ENCODE measurements around the gene ZNF554.

Gene ZNF554

GRCh38 chr19:2834294-2834871 is 14.7 kb downstream of the ZNF554 start:
- H2AFZ ChIP-seq (ENCODE audit: low read depth, low read length): no peak overlapping the region
- no peak overlapping the region for H3K4me3 ChIP-seq (ENCODE audit: low read length)
- no peak overlapping the region for H3K27ac ChIP-seq (ENCODE audit: low read length)
- no peaks in the 10 kb centered on the region for H3K27me3 ChIP-seq (ENCODE audit: low read depth, low read length)
- no peaks in the 10 kb centered on the region for H3K4me1 ChIP-seq (ENCODE audit: low read length)
- H3K9me3 ChIP-seq (ENCODE audit: insufficient read depth, low read length): peaks cover 39% of the 10 kb centered on the region
- H4K20me1 ChIP-seq (ENCODE audit: insufficient read depth, low read length): no peaks in the 10 kb centered on the region
- no peak overlapping the region for H3K4me2 ChIP-seq (ENCODE audit: low read length)
- H3K9ac ChIP-seq (ENCODE audit: low read length): no peak overlapping the region
- peaks cover 38% of the 10 kb centered on the region for H3K36me3 ChIP-seq (replicated peaks; ENCODE audit: low read depth, low read length)
- H3K79me2 ChIP-seq (ENCODE audit: low read length): no peaks in the 10 kb centered on the region
- TF ChIP-seq CTCF (IDR thresholded peaks at IDR 0.05; ENCODE audit: low read depth, low read length) (no peak), EZH2phosphoT487 (IDR thresholded peaks at IDR 0.05; ENCODE audit: low read depth) (no peak)

GRCh38 chr19:2837430-2837829 is 17.8 kb downstream of the ZNF554 start:
- TF ChIP-seq CTCF (IDR thresholded peaks at IDR 0.05; ENCODE audit: low read depth, low read length) (no peak), EZH2phosphoT487 (IDR thresholded peaks at IDR 0.05; ENCODE audit: low read depth) (no peak)
- Histone ChIP-seq H2AFZ (ENCODE audit: low read depth, low read length) (no peak overlapping the region), H3K4me2 (ENCODE audit: low read length) (no peak overlapping the region), H3K4me3 (ENCODE audit: low read length) (no peak overlapping the region), H3K79me2 (ENCODE audit: low read length) (peaks cover 7% of the 10 kb centered on the region), H3K36me3 (replicated peaks; ENCODE audit: low read depth, low read length) (peaks cover 32% of the 10 kb centered on the region), H4K20me1 (ENCODE audit: insufficient read depth, low read length) (no peaks in the 10 kb centered on the region), H3K27me3 (ENCODE audit: low read depth, low read length) (no peaks in the 10 kb centered on the region), H3K27ac (ENCODE audit: low read length) (no peak overlapping the region), H3K9me3 (ENCODE audit: insufficient read depth, low read length) (peaks cover 34% of the 10 kb centered on the region), H3K9ac (ENCODE audit: low read length) (no peak overlapping the region), H3K4me1 (ENCODE audit: low read length) (peaks cover 5% of the 10 kb centered on the region)

- H2AFZ ChIP-seq (ENCODE audit: low read depth, low read length): peak within 1 kb of the TSS; percentile 86
- peak within 1 kb of the TSS; percentile 88 for H3K9ac ChIP-seq (ENCODE audit: low read length)
- TF ChIP-seq CTCF (IDR thresholded peaks at IDR 0.05; ENCODE audit: low read depth, low read length) (peak; percentile 40), EZH2phosphoT487 (IDR thresholded peaks at IDR 0.05; ENCODE audit: low read depth) (no peak)
Observed at GRCh38 chr19:2840794-2841791, 21.4 kb downstream of the ZNF554 start, which contains the start of gene ZNF555. TSS of gene ZNF555 (plus strand) at chr19:2841475. CDS start at chr19:2841573, 98 bp downstream.

More at GRCh38 chr19:2840794-2841791, 21.4 kb downstream of the ZNF554 start, which contains the start of gene ZNF555:
- H3K9me3 ChIP-seq (ENCODE audit: insufficient read depth, low read length): peaks cover 7% of the 10 kb centered on the region
- no peaks in the 10 kb centered on the region for H4K20me1 ChIP-seq (ENCODE audit: insufficient read depth, low read length)
- H3K4me2 ChIP-seq (ENCODE audit: low read length): peak within 1 kb of the TSS; percentile 99
- peaks cover 9% of the 10 kb centered on the region for H3K79me2 ChIP-seq (ENCODE audit: low read length)
- H3K36me3 ChIP-seq (replicated peaks; ENCODE audit: low read depth, low read length): peaks cover 21% of the 10 kb centered on the region
- H3K4me1 ChIP-seq (ENCODE audit: low read length): peaks cover 9% of the 10 kb centered on the region
- peak within 1 kb of the TSS; percentile 73 for H3K27ac ChIP-seq (ENCODE audit: low read length)
- no peaks in the 10 kb centered on the region for H3K27me3 ChIP-seq (ENCODE audit: low read depth, low read length)
- peak within 1 kb of the TSS; percentile 84 for H3K4me3 ChIP-seq (ENCODE audit: low read length)
